ENCODE data around the gene ARHGEF25.
"Not testable (repeated sequence)": the region's sequence is repeated elsewhere in the genome, so short reads cannot be mapped to it uniquely, and the experiment has no call there.

ARHGEF25 gene

DNA sequence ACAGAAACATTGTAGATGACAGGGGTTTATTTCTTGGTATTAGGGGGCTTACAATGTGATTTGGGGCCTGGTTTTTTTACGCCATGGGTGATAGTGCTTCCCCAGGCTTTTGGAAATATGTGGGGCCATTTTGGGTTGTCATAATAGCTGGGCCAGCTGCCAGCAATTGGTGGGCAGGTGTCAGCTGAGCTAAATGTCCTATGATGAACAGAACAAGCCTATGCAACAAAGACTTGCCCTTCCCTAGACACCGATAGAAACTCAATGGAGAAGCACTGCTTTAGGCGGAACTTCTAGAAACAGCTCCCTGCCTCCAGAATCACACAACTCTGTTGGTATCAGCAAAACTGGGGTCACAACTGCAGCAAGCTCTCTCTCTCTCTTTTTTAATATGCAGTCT, 26.9 kb downstream of the ARHGEF25 start:
- no peak for DNase-seq

DNA sequence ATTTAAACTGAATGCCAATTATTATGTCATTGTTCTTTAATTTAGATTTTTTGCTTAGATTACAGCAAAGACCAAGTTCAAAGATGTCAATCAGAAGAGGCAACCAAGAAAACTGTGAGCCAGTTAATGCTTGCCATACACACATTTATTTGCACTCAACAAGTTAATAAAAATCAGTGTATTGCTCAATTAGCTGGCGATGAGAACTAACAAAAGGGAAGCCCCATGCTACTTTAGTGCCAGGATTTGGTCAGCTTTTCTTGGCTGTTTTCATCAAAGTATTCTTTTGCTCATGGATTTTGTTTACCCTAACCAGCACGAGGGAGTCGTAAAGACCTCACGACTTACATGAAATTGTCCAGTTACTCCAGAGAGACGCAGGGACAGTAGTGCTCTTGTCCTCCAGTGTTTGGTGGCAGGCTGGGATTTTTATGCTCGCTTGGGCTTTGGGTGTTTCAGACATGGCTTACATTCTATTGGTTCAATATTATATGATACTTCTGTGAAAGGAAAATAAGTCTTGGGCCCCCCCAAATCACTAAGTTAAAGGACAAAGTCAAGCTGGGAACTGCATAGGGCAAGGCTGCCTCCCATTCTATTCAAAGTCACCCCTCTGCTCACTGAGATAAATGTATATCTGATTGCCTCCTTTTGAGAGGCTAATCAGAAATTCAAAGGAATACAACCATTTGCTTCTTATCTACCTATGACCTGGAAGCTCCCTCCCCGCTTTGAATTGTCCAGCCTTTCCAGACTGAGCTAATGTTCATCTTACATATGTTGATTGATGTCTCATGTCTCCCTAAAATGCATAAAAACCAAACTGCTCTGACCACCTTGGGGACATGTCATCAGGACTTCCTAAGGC, 29.2 kb downstream of the ARHGEF25 start:
- no peak for DNase-seq

DNA sequence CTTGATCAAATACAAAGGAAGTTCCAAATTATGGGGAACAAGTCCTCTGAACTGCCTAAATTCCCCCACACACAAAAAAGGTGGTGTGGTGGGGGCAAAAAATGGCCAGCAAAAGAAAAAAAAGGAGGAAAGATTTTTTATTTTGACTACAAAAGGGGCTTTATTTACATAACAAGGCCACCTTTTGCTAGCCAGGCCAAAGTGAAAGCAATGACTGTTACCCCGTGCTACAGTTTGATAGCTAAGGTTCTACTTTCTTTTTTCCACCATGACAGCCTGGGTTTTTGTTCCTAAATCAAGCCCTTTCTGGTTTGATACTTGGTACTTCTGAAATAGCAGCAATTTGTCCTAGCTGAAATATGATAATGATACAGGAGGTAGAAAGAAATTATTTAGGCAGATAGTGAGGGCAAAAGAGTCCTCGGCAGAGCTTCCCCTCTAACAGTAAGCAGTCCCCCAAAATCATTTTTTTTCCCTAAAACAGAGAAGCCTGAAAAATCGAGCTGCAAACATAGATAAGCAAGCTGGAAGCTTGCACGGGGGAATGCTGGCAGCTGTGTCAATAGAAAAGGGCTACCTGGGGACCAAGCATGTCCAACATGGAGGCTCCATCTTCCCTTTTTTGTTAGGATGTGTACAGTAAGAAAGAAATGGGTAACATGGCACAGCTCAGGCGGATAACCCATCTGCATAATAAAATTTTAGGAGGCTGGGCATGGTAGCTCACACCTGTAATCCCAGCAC, 30.6 kb downstream of the ARHGEF25 start:
- DNase-seq, result no peak

DNA sequence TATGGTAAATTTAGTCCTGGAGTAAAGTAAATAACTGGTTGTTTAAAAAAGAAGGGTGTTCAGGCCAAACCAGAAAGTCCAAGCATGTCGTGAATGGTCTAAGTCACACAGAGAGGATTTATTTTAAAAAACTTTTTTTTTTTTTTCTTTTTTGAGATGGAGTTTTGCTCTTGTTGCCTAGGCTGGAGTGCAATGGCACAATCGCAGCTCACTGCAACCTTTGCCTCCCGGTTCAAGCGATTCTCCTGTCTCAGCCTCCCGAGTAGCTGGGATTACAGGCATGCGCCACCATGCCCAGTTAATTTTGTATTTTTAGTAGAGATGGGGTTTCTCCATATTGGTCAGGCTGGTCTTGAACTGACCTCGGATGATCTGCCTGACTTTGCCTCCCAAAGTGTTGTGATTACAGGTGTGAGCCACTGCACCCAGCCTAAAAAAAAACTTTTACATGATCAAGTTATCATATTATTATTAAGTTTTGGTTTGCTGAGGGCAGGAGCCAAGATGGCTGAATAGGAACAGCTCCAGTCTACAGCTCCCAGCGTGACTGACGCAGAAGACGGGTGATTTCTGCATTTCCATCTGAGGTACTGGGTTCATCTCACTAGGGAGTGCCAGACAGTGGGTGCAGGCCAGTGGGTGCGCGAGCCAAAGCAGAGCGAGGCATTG, 34.9 kb downstream of the ARHGEF25 start:
- DNase-seq, result not testable (repeated sequence)

DNA sequence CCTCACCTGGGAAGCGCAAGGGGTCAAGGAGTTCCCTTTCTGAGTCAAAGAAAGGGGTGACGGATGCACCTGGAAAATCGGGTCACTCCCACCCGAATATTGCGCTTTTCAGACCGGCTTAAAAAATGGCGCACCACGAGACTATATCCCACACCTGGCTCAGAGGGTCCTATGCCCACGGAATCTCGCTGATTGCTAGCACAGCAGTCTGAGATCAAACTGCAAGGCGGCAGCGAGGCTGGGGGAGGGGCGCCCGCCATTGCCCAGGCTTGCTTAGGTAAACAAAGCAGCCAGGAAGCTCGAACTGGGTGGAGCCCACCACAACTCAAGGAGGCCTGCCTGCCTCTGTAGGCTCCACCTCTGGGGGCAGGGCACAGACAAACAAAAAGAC, 35.4 kb downstream of the ARHGEF25 start:
- not testable (repeated sequence) for DNase-seq

DNA sequence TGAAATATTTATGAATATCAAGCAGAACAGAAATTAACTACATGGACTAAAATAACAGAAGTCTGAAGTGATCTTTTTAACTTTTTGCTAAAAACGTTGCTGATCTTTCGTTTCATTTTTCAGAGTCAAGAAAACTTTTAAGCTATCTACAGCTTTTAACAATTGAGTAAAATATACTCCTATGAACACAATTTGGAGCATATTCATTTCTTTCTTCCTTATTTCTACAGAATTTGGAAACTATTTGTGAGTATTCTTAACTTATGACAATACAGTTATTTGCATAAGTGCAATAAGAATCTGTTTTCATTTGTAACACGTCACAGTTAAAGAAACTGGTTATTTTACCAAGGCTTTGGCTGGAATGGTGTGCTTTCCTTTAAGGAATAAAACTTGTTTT, 42.8 kb downstream of the ARHGEF25 start:
- no peak for DNase-seq

DNA sequence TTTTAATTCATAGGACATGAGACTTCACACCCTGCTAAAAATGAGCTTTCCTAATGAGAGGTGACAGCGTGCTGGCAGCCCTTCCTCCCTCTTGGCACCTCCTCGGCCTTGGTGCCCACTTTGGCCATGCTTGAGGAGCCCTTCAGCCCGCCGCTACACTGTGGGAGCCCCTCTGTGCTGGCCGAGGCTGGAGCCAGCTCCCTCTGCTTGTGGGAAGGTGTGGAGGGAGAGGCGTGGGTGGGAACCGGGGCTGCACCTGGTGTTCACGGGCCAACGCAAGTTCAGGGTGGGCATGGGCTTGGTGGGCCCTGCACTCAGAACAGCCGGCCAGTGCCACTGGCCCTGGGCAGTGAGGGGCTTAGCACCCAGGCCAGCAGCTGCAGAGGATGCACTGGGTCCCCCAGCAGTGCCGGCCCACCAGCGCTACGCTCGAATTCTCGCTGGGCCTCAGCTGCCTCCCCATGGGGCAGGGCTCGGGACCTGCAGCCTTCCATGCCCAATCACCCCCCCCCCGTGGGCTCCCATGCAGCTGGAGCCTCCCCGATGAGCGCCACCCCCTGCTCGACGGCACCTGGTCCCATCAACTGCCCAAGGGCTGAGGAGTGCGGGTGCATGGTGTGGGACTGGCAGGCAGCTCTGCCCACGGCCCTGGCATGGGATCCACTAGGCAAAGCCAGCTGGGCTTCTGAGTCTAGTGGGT, 44.5 kb downstream of the ARHGEF25 start:
- no peak for DNase-seq

DNA sequence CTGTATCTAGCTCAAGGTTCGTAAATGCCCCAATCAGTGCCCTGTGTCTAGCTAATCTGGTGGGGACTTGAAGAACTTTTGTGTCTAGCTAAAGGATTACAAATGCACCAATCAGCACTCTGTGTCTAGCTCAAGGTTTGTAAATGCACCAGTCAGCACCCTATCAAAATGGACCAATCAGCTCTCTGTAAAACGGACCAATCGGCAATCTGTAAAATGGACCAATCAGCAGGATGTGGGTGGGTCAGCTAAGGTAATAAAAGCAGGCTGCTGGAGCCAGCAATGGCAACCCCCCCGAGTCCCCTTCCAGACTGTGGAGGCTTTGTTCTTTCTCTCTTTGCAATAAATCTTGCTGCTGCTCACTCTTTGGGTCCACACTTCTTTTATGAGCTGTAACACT, 45.2 kb downstream of the ARHGEF25 start:
- not testable (repeated sequence) for DNase-seq

DNA sequence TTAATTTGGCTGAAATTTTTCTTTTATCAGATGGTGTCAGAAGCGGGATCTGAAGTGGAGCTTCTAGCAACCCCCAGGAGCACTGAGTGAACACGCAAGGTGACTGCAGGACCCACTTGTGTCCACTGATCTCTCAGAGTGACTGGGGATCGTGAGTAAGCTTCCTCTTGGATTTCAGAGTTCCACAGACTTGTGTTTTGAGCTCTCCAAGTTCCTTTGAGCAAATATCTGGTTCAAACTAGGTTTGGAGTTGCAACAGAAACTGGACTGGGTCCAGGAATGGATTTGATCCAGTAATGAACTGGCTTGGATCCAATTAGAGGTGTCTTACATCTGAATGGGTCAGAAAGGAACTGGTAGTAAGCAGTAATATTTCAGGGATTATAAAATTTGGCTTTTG, 46.5 kb downstream of the ARHGEF25 start:
- no peak for DNase-seq

DNA sequence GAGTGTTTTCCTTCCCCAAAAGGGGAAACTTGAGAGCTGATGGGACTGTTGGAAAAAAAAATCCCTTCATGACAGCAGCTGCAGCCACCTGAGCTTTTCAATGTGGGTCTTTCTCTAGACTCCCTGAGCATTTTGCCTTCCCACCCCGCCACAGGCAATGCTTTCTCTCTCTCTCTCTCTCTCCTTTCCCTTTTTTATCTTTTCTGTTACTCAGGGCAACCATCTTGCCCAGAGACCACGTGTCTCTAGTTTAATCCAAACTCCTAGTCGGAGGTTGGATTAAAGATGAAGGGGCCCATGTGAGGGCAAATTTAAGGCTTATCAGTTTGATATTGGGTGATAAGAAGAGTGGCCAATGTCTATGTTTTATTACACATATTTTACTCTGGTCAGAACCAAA, 47.7 kb downstream of the ARHGEF25 start:
- no peak for DNase-seq

DNA sequence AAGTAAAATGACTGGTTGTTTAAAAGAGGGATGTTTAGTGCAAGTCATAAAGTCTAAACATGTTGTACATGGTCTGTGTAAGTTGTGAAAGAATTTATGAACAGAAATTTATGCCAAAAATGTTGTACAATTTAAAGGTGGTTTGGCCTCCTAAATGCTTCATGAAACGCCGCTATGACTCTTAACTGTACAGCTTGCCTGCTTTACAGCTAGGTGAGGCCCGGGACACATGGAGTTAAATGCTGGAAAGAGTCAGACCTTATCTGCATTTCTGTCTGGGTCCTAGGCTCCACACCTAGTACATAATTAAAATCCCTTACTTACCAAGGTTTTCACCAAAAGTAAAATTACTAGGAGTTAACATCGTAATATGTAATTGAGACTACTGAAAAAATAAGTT, 50.1 kb downstream of the ARHGEF25 start:
- DNase-seq, result no peak

DNA sequence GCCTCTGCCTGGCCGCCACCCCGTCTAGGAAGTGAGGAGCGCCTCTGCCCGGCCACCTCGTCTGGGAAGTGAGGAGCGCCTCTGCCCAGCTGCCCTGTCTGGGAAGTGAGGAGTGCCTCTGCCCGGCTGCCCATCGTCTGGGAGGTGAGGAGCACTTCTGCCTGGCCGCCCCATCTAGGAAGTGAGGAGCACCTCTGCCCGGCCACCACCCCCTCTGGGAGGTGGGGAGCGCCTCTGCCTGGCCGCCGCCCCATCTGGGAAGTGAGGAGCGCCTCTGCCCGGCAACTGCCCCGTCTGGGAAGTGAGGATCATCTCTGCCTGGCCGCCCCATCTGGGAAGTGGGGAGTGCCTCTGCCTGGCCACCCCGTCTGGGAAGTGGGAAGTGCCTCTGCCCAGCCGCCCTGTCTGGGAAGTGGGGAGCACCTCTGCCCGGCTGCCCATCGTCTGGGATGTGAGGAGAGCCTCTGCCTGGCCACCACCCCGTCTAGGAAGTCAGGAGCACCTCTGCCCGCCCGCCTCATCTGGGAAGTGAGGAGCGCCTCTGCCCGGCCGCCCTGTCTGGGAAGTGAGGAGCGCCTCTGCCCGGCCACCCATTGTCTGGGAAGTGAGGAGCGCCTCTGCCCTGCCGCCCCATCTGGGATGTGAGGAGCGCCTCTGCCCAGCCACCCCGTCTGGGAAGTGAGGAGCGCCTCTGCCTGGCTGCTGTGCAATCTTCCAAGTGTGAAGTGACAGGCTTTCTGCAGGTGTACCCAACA, 54.0 kb downstream of the ARHGEF25 start:
- DNase-seq, result not testable (repeated sequence)
